Hepatocyte (in vitro differentiated cells): ENCODE results near the gene RIN3. TPM values are rescaled to one million over a fixed set of nuclear protein-coding genes. Genes with fewer than 3 reads are reported as not detected.

Experiments
- DNase-seq: peaks from one replicate; pipeline ENCODE4 v3.0.0-alpha.2; 2016; ENCODE audit warnings: low spot score
- H2AFZ ChIP-seq: fragments of 200-600 bp; sonication (generic); 2 replicates; pipeline ENCODE4 v1.6.0; 2016; ENCODE audit warnings: antibody characterized with exemption, mild to moderate bottlenecking
- H3K27ac ChIP-seq: fragments of 200-600 bp; sonication (generic); 2 replicates; pipeline ENCODE4 v1.5.1; 2016; ENCODE audit warnings: mild to moderate bottlenecking
- H3K27me3 ChIP-seq: fragments of 200-600 bp; sonication (generic); 2 replicates; pipeline ENCODE4 v1.6.1; 2016
- H3K36me3 ChIP-seq: fragments of 200-600 bp; sonication (generic); replicated peaks from 2 replicates; pipeline ENCODE4 v1.5.1; 2016; ENCODE audit warnings: low read depth; ENCODE audit not compliant: insufficient read depth
- H3K4me1 ChIP-seq: fragments of 200-600 bp; sonication (generic); 2 replicates; pipeline ENCODE4 v1.5.1; 2016; ENCODE audit warnings: mild to moderate bottlenecking, moderate library complexity; ENCODE audit not compliant: insufficient read depth
- H3K4me2 ChIP-seq: fragments of 200-600 bp; sonication (generic); 2 replicates; pipeline ENCODE4 v1.6.0; 2016
- H3K4me3 ChIP-seq: fragments of 200-600 bp; sonication (generic); 2 replicates; pipeline ENCODE4 v1.5.1; 2016; ENCODE audit warnings: mild to moderate bottlenecking
- H3K79me2 ChIP-seq: fragments of 200-600 bp; sonication (generic); 2 replicates; pipeline ENCODE4 v1.6.0; 2017; ENCODE audit warnings: mild to moderate bottlenecking
- H3K9me2 ChIP-seq: fragments of 200-600 bp; sonication (generic); replicated peaks from 2 replicates; pipeline ENCODE4 v1.6.0; 2017; ENCODE audit warnings: mild to moderate bottlenecking; ENCODE audit not compliant: insufficient read depth
- H3K9me3 ChIP-seq: fragments of 200-600 bp; sonication (generic); 2 replicates; pipeline ENCODE4 v1.5.1; 2016; ENCODE audit warnings: low read depth, mild to moderate bottlenecking
- H4K20me1 ChIP-seq: fragments of 200-600 bp; sonication (generic); 2 replicates; pipeline ENCODE4 v1.6.0; 2016; ENCODE audit warnings: mild to moderate bottlenecking; ENCODE audit not compliant: insufficient read depth, poor library complexity, severe bottlenecking
- CTCF ChIP-seq: fragments of 200-600 bp; sonication (generic); IDR thresholded peaks from 2 replicates; pipeline ENCODE4 v1.5.1; 2016; ENCODE audit warnings: antibody characterized with exemption, mild to moderate bottlenecking; ENCODE audit not compliant: poor library complexity
- EZH2 ChIP-seq: fragments of 200-600 bp; sonication (generic); IDR thresholded peaks from 2 replicates; pipeline ENCODE4 v1.6.1; 2016; ENCODE audit warnings: antibody characterized with exemption, mild to moderate bottlenecking, borderline replicate concordance
- EZH2phosphoT487 ChIP-seq: fragments of 200-600 bp; sonication (generic); IDR thresholded peaks from one replicate; pipeline ENCODE4 v1.6.1; 2018; ENCODE audit warnings: antibody characterized with exemption, mild to moderate bottlenecking, low read depth, moderate library complexity; ENCODE audit not compliant: unreplicated experiment, severe bottlenecking
- WGBS: methylation state at CpG from one replicate; pipeline ENCODE4 v1.1.6; 2016; ENCODE audit warnings: low lambda C conversion rate; ENCODE audit errors: missing lambda C conversion rate; 5-methylcytosine and 5-hydroxymethylcytosine counted together
- polyA plus RNA-seq: library from polyadenylated mRNA; unstranded; fragments of >200 nt; fragmentation: Nextera tagmentation; extraction: Ambion mirVana; gene quantifications from 2 replicates; pipeline ENCODE4 v1.2.1, GENCODE V29; 2016
- total RNA-seq: library from RNA; depleted of rRNA; stranded (reverse); fragments of >200 nt; gene quantifications from 2 replicates; pipeline ENCODE4 v1.2.3, GENCODE V29; 2014

Gene RIN3
- total and polyA plus RNA-seq, 2 experiments from 2014 or later, result 4.2 to 11.8 TPM

- TF ChIP-seq EZH2 (no peak), EZH2phosphoT487 (no peak), CTCF (no peak)
- no peak overlapping the region for H3K4me3 ChIP-seq
- H2AFZ ChIP-seq, result no peak overlapping the region
- no peak overlapping the region for H3K4me2 ChIP-seq
- H3K36me3 ChIP-seq, result no peaks in the 10 kb centered on the region
- no peak overlapping the region for H3K27ac ChIP-seq
- no peaks in the 10 kb centered on the region for H3K4me1 ChIP-seq
- H3K9me2 ChIP-seq, result no peaks in the 10 kb centered on the region
- H3K27me3 ChIP-seq, result no peaks in the 10 kb centered on the region
- H3K79me2 ChIP-seq, result no peaks in the 10 kb centered on the region
- no peak for DNase-seq
- no peaks in the 10 kb centered on the region for H3K9me3 ChIP-seq
- H4K20me1 ChIP-seq, result no peaks in the 10 kb centered on the region
- WGBS, result 77% methylated on average over 3 of the region's 3 CpGs
Measured at GRCh38 chr14:92480856-92481255, 32.7 kb upstream of the RIN3 start.

- 61% methylated on average over 1 of the region's 1 CpG for WGBS
- no peak overlapping the region for H3K4me2 ChIP-seq
- no peak overlapping the region for H3K4me3 ChIP-seq
- no peak overlapping the region for H3K27ac ChIP-seq
- no peaks in the 10 kb centered on the region for H4K20me1 ChIP-seq
- H3K36me3 ChIP-seq, result no peaks in the 10 kb centered on the region
- DNase-seq, result no peak
- no peaks in the 10 kb centered on the region for H3K79me2 ChIP-seq
- no peaks in the 10 kb centered on the region for H3K27me3 ChIP-seq
- no peaks in the 10 kb centered on the region for H3K9me3 ChIP-seq
- H2AFZ ChIP-seq, result no peak overlapping the region
- no peaks in the 10 kb centered on the region for H3K4me1 ChIP-seq
- no peaks in the 10 kb centered on the region for H3K9me2 ChIP-seq
- TF ChIP-seq CTCF (peak; percentile 29), EZH2phosphoT487 (no peak), EZH2 (no peak)
Measured at GRCh38 chr14:92481386-92481785, 32.2 kb upstream of the RIN3 start.

- no peak overlapping the region for H2AFZ ChIP-seq
- H4K20me1 ChIP-seq, result no peaks in the 10 kb centered on the region
- no peak overlapping the region for H3K4me3 ChIP-seq
- DNase-seq, result no peak
- no peaks in the 10 kb centered on the region for H3K36me3 ChIP-seq
- no peaks in the 10 kb centered on the region for H3K4me1 ChIP-seq
- no peaks in the 10 kb centered on the region for H3K79me2 ChIP-seq
- WGBS, result 50% methylated on average over 1 of the region's 1 CpG
- no peaks in the 10 kb centered on the region for H3K9me3 ChIP-seq
- no peak for TF ChIP-seq EZH2
- TF ChIP-seq CTCF, result no peak
- no peak for TF ChIP-seq EZH2phosphoT487
- H3K4me2 ChIP-seq, result no peak overlapping the region
- no peaks in the 10 kb centered on the region for H3K9me2 ChIP-seq
- H3K27me3 ChIP-seq, result no peaks in the 10 kb centered on the region
- H3K27ac ChIP-seq, result no peak overlapping the region
Measured at GRCh38 chr14:92481811-92482555, 31.6 kb upstream of the RIN3 start.
